ENCODE data around the gene NAB2. TPM values are rescaled to one million over a fixed set of nuclear protein-coding genes. Genes with fewer than 3 reads are reported as not detected.

The NAB2 gene
- total and polyA plus RNA-seq, 4 donors, result 1.9 to 10.0 (median 6.2) TPM

- Histone ChIP-seq H3K4me3 (ENCODE audit: low read depth in 1 of 3, low read length in 3 of 3) (no peak overlapping the region), H3K36me3 (ENCODE audit: control insufficient read depth in 4 of 4, insufficient read depth in 3 of 4, low read depth in 1 of 4, low read length in 3 of 4) (peaks cover 13 to 66% (median 48%) of the 10 kb centered on the region in 4 donors), H3K9ac (ENCODE audit: low read depth in 1 of 2, low read length in 2 of 2) (no peak overlapping the region), H3K27me3 (ENCODE audit: control insufficient read depth in 4 of 4, insufficient read depth in 4 of 4, low read length in 3 of 4) (no peaks in the 10 kb centered on the region), H3K9me3 (ENCODE audit: control insufficient read depth in 4 of 4, low read length in 3 of 4) (no peaks in the 10 kb centered on the region), H3K4me1 (ENCODE audit: control insufficient read depth in 4 of 4, insufficient read depth in 4 of 4, low read length in 3 of 4) (peaks cover 6 to 32% (median 11%) of the 10 kb centered on the region in 4 donors), H3K27ac (ENCODE audit: low read depth in 1 of 2, low read length in 2 of 2) (no peak overlapping the region)
- TF ChIP-seq NR2F2 (IDR thresholded peaks at IDR 0.05), result no peak
- no peak for TF ChIP-seq FOXA2 (IDR thresholded peaks at IDR 0.05)
- TF ChIP-seq MAX (IDR thresholded peaks at IDR 0.05), result no peak
- no peak for TF ChIP-seq RAD21 (IDR thresholded peaks at IDR 0.05)
- no peak for TF ChIP-seq FOXA1 (IDR thresholded peaks at IDR 0.05)
- TF ChIP-seq TAF1 (conservative IDR thresholded peaks at IDR 0.05), result no peak
- no peak for TF ChIP-seq JUND (IDR thresholded peaks at IDR 0.05)
- TF ChIP-seq EGR1 (IDR thresholded peaks at IDR 0.05; ENCODE audit: low read depth in 2 of 2), result no peak
- no peak for TF ChIP-seq GABPA (IDR thresholded peaks at IDR 0.05 in 1 of 2, conservative IDR thresholded peaks at IDR 0.05 in 1 of 2)
- no peak for TF ChIP-seq REST (IDR thresholded peaks at IDR 0.05)
- TF ChIP-seq HNF4G (IDR thresholded peaks at IDR 0.05), result no peak
- TF ChIP-seq SP1 (IDR thresholded peaks at IDR 0.05), result no peak
- TF ChIP-seq HNF4A (conservative IDR thresholded peaks at IDR 0.05), result no peak
- TF ChIP-seq ZBTB33 (IDR thresholded peaks at IDR 0.05), result no peak
- no peak for TF ChIP-seq CTCF (IDR thresholded peaks at IDR 0.05; ENCODE audit: low read depth, low read length, missing input control)
- no peak for TF ChIP-seq ATF3 (IDR thresholded peaks at IDR 0.05)
- no peak for TF ChIP-seq YY1 (IDR thresholded peaks at IDR 0.05)
- no peak for TF ChIP-seq RXRA (IDR thresholded peaks at IDR 0.05)
- 86% methylated on average over 6 of the region's 6 CpGs for WGBS
- DNase-seq (ENCODE audit: low spot score), result no peak
These were observed 7.2 kb downstream of the NAB2 start for GRCh38 chr12:57096099-57096572.

Data from liver (tissue), 9 donors.